ENCODE results near the gene APCDD1L. TPM values are rescaled to one million over a fixed set of nuclear protein-coding genes. Genes with fewer than 3 reads are reported as not detected.
A peak's percentile ranks its signal among the peaks of the same experiment; 100 is the strongest.

The APCDD1L gene
- total and polyA plus RNA-seq, 7 donors, result 0.03 to 1.2 (median 0.14) TPM

DNA sequence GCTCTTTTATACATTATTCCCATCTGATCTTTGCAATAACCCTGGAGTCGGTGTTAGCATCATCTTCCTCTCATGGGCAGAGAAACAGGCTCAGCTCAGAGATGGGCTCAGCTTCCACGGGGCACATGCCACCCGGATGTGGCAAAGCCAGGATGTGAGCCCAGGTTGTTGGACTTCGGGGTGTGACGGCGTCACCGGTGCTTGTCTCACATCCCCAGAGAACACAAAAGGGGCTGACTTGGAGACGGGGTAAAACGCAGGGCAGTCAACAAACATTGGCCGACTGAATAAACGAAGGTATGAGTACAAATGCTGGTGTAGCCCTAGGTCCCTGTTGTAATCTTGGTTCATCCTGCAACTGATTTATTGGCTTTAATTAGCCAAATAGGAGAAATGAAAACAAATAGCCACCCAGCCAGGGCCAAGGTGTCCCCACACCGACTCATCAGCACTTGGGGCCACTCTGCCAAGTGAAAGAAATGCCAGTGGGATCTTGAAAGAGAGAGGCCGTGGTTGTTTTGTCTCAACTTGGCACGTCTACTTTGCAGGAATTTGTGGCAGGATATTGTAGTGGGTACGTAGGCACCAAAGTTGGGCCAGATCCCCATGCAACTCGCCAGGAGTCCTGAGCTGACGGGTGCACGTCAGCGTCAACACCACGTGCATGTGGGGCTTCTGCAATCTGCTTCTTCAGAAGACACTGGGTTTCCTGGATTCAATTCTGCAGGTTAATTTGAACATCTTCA lies 42.8 kb downstream of the APCDD1L start:
- H3K36me3 ChIP-seq (ENCODE audit: insufficient read depth in 1 of 2, low read depth in 1 of 2), result no peaks in the 10 kb centered on the region
- intact Hi-C loops (cut with DNase I), result no loop called here
- 45 to 57% (median 45%) methylated on average over 20 of the region's 20 CpGs for WGBS, 3 donors
- ATAC-seq (no peak), DNase-seq (no peak)
- H3K4me1 ChIP-seq, result no peaks in the 10 kb centered on the region
- peaks cover 0 to 15% (median 2%) of the 10 kb centered on the region in 3 donors for H3K27me3 ChIP-seq (ENCODE audit: insufficient read depth in 3 of 3, low read length in 2 of 3)
- TF ChIP-seq, protein P1, sequence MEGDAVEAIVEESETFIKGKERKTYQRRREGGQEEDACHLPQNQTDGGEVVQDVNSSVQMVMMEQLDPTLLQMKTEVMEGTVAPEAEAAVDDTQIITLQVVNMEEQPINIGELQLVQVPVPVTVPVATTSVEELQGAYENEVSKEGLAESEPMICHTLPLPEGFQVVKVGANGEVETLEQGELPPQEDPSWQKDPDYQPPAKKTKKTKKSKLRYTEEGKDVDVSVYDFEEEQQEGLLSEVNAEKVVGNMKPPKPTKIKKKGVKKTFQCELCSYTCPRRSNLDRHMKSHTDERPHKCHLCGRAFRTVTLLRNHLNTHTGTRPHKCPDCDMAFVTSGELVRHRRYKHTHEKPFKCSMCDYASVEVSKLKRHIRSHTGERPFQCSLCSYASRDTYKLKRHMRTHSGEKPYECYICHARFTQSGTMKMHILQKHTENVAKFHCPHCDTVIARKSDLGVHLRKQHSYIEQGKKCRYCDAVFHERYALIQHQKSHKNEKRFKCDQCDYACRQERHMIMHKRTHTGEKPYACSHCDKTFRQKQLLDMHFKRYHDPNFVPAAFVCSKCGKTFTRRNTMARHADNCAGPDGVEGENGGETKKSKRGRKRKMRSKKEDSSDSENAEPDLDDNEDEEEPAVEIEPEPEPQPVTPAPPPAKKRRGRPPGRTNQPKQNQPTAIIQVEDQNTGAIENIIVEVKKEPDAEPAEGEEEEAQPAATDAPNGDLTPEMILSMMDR (IDR thresholded peaks at IDR 0.05), result no peak
- H3K27ac ChIP-seq, result no peak overlapping the region
- no peaks in the 10 kb centered on the region for H3K9me3 ChIP-seq
- no peak overlapping the region for H3K4me3 ChIP-seq

DNA sequence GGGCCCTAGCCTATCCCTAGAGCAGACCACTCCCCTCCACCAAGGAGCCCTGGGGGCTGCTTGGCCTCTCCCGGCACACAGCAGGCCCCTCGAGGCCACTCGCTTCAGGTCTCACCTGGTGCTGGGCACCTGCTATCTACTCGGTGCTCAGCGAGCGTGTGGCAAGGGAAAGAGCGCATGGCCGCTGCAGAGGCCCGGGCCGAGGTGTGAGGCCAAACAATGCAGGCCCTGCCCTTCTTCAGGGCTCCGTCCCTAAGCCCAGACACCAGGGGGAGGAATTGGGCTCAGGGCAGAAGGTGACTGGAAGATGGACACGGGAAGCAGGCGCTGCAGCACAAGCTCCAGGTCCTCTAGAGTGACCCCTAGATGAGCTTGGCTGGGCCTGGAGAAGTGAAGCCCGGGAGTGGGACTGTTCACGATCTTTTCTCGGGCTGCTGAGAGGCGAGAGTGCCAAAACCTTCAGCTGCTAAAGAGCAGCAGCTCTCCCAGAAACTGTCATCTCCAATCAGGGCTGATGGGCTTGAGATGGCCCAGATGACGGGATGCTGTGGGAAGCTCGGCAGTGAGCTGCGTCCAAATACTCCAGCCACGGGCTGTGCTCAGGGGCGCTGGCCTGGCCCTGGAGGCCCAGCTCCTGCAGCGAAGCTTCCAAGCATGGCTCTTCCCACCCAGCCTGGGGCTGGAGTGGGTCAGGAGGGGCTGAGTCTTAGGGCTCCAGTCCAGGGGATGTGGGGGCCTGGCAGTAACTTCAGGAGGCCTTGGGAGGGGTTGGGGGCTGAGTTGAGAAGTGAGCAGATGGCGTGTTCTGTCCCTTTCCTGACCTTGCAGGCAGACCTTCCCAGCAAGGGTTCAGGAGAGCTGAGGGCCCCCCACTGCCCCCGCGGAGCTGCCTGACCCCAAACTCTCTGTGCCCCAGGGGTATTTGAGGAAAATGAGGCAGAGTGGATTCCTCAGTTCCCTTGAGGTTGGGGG lies 43.7 kb downstream of the APCDD1L start:
- Histone ChIP-seq H3K27ac (no peak overlapping the region), H3K4me3 (no peak overlapping the region)
- peak; percentile 28 to 74 (median 54) for ATAC-seq

DNA sequence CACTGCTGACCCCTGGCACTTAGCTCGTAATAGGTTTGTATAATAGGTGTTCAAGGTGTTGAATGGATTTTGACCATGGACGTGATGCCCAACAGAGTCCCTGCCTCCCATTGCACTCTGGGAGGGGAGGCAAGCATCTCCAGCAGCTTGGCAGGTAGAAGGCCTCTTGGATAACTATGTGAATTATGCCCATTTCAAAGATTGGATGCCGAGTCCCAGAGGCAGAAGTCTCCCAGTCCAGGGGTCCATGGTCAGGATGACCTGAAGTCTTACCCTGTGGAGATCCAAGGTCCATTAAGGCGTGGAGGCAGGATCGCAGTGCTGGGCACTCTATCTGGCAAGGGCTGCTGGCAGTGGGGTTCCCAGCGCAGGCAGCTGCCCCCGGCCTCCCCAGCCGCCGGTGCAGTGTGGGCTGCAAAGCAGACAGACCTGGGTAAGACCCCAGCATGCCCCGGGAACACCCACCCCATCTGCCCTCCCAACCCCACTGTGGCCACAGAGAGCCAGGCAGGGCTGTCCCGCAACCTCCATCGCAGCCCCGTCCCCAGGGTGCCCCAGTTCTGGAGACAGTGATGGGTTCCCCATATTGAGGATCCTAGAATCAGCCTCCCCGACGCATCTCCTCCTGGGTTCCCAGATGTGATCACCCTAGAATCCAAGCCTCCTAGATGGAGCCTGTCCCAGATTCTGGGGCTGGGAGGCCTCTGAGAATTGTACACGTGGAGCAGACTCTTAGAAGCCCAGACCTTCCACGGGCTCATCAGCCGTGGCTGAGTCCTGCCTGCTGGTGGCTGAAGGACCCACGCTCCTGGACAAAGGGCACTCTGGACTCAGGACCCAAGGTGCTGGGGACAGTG lies 44.6 kb downstream of the APCDD1L start:
- no peak overlapping the region for H3K27ac ChIP-seq
- H3K9me3 ChIP-seq, result no peaks in the 10 kb centered on the region
- H3K27me3 ChIP-seq (ENCODE audit: insufficient read depth in 3 of 3, low read length in 2 of 3), result peaks cover 0 to 15% (median 2%) of the 10 kb centered on the region in 3 donors
- TF ChIP-seq, protein P1 (IDR thresholded peaks at IDR 0.05), result no peak
- 75 to 80% (median 77%) methylated on average over 18 to 19 of the region's 19 CpGs for WGBS, 3 donors
- intact Hi-C loops (cut with DNase I), result no loop called here
- ATAC-seq (peak in 1 of 4 donors; percentile 29), DNase-seq (no peak)
- no peaks in the 10 kb centered on the region for H3K36me3 ChIP-seq (ENCODE audit: insufficient read depth in 1 of 2, low read depth in 1 of 2)
- no peak overlapping the region for H3K4me3 ChIP-seq
- H3K4me1 ChIP-seq, result no peaks in the 10 kb centered on the region

More for the DNA sequence above, 43.7 kb downstream of the APCDD1L start:
- intact Hi-C loops (cut with DNase I), result no loop called here
- Histone ChIP-seq H3K27me3 (ENCODE audit: insufficient read depth in 3 of 3, low read length in 2 of 3) (peaks cover 0 to 15% (median 2%) of the 10 kb centered on the region in 3 donors), H3K9me3 (no peaks in the 10 kb centered on the region), H3K4me1 (no peaks in the 10 kb centered on the region), H3K36me3 (ENCODE audit: insufficient read depth in 1 of 2, low read depth in 1 of 2) (no peaks in the 10 kb centered on the region)
- 29 to 38% (median 32%) methylated on average over 26 of the region's 26 CpGs for WGBS, 3 donors
- TF ChIP-seq, protein P1 (IDR thresholded peaks at IDR 0.05), result no peak
- peak in 1 of 2 donors; percentile 75 for DNase-seq

DNA sequence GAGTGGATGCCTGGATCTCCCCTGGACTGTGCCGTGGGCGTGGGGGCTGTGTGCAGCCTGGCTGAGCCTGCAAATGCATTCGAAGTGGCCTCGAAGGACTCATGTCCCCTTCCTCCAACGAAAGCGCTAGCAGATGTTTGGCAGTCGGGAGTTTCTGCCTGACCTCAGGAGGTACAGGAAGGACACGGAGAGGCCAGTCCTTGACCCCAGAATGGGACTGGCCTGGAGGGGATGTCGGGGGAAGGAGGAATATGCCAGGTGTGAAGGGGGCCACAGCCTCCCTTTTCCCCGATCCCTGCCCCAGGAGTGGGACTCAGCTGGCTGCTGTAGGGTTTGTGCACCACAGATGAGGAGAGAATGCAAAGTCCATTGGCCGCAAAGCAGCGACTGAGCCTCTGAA lies 45.6 kb downstream of the APCDD1L start:
- DNase-seq (no peak), ATAC-seq (no peak)
- TF ChIP-seq, protein P1 (IDR thresholded peaks at IDR 0.05), result no peak
- Histone ChIP-seq H3K4me1 (no peaks in the 10 kb centered on the region), H3K36me3 (ENCODE audit: insufficient read depth in 1 of 2, low read depth in 1 of 2) (no peaks in the 10 kb centered on the region), H3K9me3 (no peaks in the 10 kb centered on the region), H3K27ac (no peak overlapping the region), H3K27me3 (ENCODE audit: insufficient read depth in 3 of 3, low read length in 2 of 3) (peaks cover 0 to 15% (median 2%) of the 10 kb centered on the region in 3 donors), H3K4me3 (no peak overlapping the region)
- 57 to 67% (median 59%) methylated on average over 12 of the region's 12 CpGs for WGBS, 3 donors
- intact Hi-C loops (cut with DNase I), result no loop called here
